Stimulated activated CD8-positive, alpha-beta memory T cell treated with anti-CD3 and anti-CD28 coated beads, Interleukin-2, amount 100 ng/mL, for 1 hour (primary cell): ENCODE measurements around the gene SHANK2.

Source experiments
- DNase-seq, 2 donors: peaks; one replicate each; pipeline ENCODE4 v3.0.0-alpha.2; 2020; ENCODE audit warnings: low read depth in 2 of 2

Gene SHANK2

GRCh38 chr11:71222318-71223080, 29.9 kb downstream of the SHANK2 start:
- DNase-seq = no peak

GRCh38 chr11:71221821-71222220, 30.6 kb downstream of the SHANK2 start:
- DNase-seq = no peak

- no peak for DNase-seq
Measured at GRCh38 chr11:71221201-71221600, 31.2 kb downstream of the SHANK2 start.

GRCh38 chr11:71218789-71219499, 33.4 kb downstream of the SHANK2 start:
- DNase-seq = no peak

GRCh38 chr11:71215425-71215965, 36.9 kb downstream of the SHANK2 start:
- DNase-seq = no peak

- DNase-seq = no peak
Measured at GRCh38 chr11:71214553-71215424, 37.6 kb downstream of the SHANK2 start.

- DNase-seq = no peak
Measured at GRCh38 chr11:71213696-71214552, 38.5 kb downstream of the SHANK2 start.

GRCh38 chr11:71212871-71213559, 39.4 kb downstream of the SHANK2 start:
- DNase-seq = no peak

- DNase-seq = no peak
Measured at GRCh38 chr11:71211631-71212030, 40.7 kb downstream of the SHANK2 start.

GRCh38 chr11:71210861-71211260, 41.5 kb downstream of the SHANK2 start:
- DNase-seq = no peak

GRCh38 chr11:71209656-71210055, 42.7 kb downstream of the SHANK2 start:
- DNase-seq = no peak

- no peak for DNase-seq
Measured at GRCh38 chr11:71209181-71209580, 43.2 kb downstream of the SHANK2 start.

- DNase-seq = no peak
Measured at GRCh38 chr11:71208011-71208774, 44.2 kb downstream of the SHANK2 start.

GRCh38 chr11:71207563-71207962, 44.8 kb downstream of the SHANK2 start:
- no peak for DNase-seq

- no peak for DNase-seq
Measured at GRCh38 chr11:71206186-71206585, 46.2 kb downstream of the SHANK2 start.

GRCh38 chr11:71204748-71205664, 47.4 kb downstream of the SHANK2 start:
- DNase-seq = no peak

GRCh38 chr11:71204294-71204693, 48.1 kb downstream of the SHANK2 start:
- DNase-seq = no peak

GRCh38 chr11:71203681-71204080, 48.7 kb downstream of the SHANK2 start:
- DNase-seq = no peak

- no peak for DNase-seq
Measured at GRCh38 chr11:71202966-71203365, 49.4 kb downstream of the SHANK2 start.
